Right lobe of liver (tissue), 6 donors: ENCODE results near the gene FLVCR2. TPM values are rescaled to one million over a fixed set of nuclear protein-coding genes. Genes with fewer than 3 reads are reported as not detected.

Experiments used
- ATAC-seq, 4 donors: fragments of 200-7000 bp; cut with Tn5 transposase; one replicate each; pipeline ENCODE4 v1.9.1; 2020; ENCODE audit warnings: mild to moderate bottlenecking in 4 of 4, moderate library complexity in 4 of 4
- DNase-seq, 3 donors: peaks; one replicate each; pipeline ENCODE4 v3.0.0-alpha.2; 2020
- H3K27ac ChIP-seq, 3 donors: fragments of 200-600 bp; one replicate each; pipeline ENCODE4 v1.8.0; 2022
- H3K27me3 ChIP-seq, 2 donors: fragments of 200-600 bp; one replicate each; pipeline ENCODE4 v1.8.0; 2022
- H3K36me3 ChIP-seq, 4 donors: fragments of 200-600 bp; sonication (generic) in 1 of 4; one replicate each; pipeline versions ENCODE4 v1.5.1 to v1.8.0; 2017 to 2022; ENCODE audit warnings: control low read depth in 1 of 4
- H3K4me1 ChIP-seq, 4 donors: fragments of 200-600 bp; sonication (generic) in 1 of 4; one replicate each; pipeline versions ENCODE4 v1.5.1 to v1.8.0; 2017 to 2022; ENCODE audit warnings: control low read depth in 1 of 4
- H3K4me3 ChIP-seq, 3 donors: fragments of 200-600 bp; one replicate each; pipeline ENCODE4 v1.8.0; 2022
- H3K9me3 ChIP-seq, 4 donors: fragments of 200-600 bp; sonication (generic) in 1 of 4; one replicate each; pipeline versions ENCODE4 v1.5.1 to v1.8.0; 2017 to 2022; ENCODE audit warnings: control low read depth in 1 of 4
- CTCF ChIP-seq, 4 donors: fragments of 200-600 bp in 3 of 4; fragments of 450-650 bp in 1 of 4; IDR thresholded peaks; one replicate each; pipeline versions ENCODE4 v1.5.1 to v1.8.0; 2016 to 2022; ENCODE audit warnings: antibody characterized with exemption in 4 of 4, mild to moderate bottlenecking in 2 of 4
- POLR2A ChIP-seq: fragments of 450-650 bp; IDR thresholded peaks from one replicate; pipeline ENCODE4 v1.6.1; 2017; ENCODE audit warnings: antibody characterized with exemption, mild to moderate bottlenecking
- WGBS: methylation state at CpG from one replicate; pipeline ENCODE4 v1.1.6; 2018; ENCODE audit warnings: low coverage, low lambda C conversion rate; ENCODE audit not compliant: insufficient coverage; ENCODE audit errors: missing lambda C conversion rate; 5-methylcytosine and 5-hydroxymethylcytosine counted together
- intact Hi-C, 2 donors: fragments of 100-400 bp; cut with DNase I; formaldehyde crosslinking; loops; one replicate each; pipeline versions ENCODE4 v1.11.2 to v1.14.1; 2022
- total RNA-seq, 6 experiments: library from RNA; depleted of rRNA in 2 of 6; stranded (reverse); fragments of >200 nt in 2 of 6; fragmentation: NEBNext Ultra II Directional in 3 of 6; extraction: Animal tissue kit (Norgen Biotek cat#: 25700) in 3 of 6; gene quantifications; one replicate each; pipeline versions ENCODE4 v1.1.0 to v1.2.4, GENCODE V29; 2016 to 2023
- donor health status: DM: no; HTN: yes; CAD: no.
- donor health status: DM: no; HTN: no; CAD: no.
- donor health status: DM: no; HTN: no; CAD: no.
- donor health status: DM: no; HTN: yes; CAD: no.
- donor health status: DM: no; HTN: yes; CAD: no.

FLVCR2 gene
- total RNA-seq, 6 experiments from 2014 or later: 17.0 to 42.8 (median 27.8) TPM

- DNase-seq (no peak), ATAC-seq (no peak)
- intact Hi-C loops: no loop called here
- no peak overlapping the region for H3K4me3 ChIP-seq
- TF ChIP-seq CTCF (IDR thresholded peaks at IDR 0.05) (no peak), POLR2A (no peak)
- no peak overlapping the region for H3K27ac ChIP-seq
- no peaks in the 10 kb centered on the region for H3K27me3 ChIP-seq
- 75% methylated on average over 4 of the region's 4 CpGs for WGBS
- H3K9me3 ChIP-seq: no peaks in the 10 kb centered on the region
- H3K36me3 ChIP-seq: no peaks in the 10 kb centered on the region
- H3K4me1 ChIP-seq: no peaks in the 10 kb centered on the region
Measured at GRCh38 chr14:75609116-75609515, 30.7 kb downstream of the FLVCR2 start.

- intact Hi-C loops: no loop called here
- ATAC-seq (peak; percentile 22 to 50 (median 45)), DNase-seq (no peak)
- H3K36me3 ChIP-seq: no peaks in the 10 kb centered on the region
- no peak overlapping the region for H3K4me3 ChIP-seq
- no peak for TF ChIP-seq CTCF (IDR thresholded peaks at IDR 0.05)
- TF ChIP-seq POLR2A: no peak
- 70% methylated on average over 9 of the region's 9 CpGs for WGBS
- no peak overlapping the region for H3K27ac ChIP-seq
- H3K4me1 ChIP-seq: no peaks in the 10 kb centered on the region
- no peaks in the 10 kb centered on the region for H3K9me3 ChIP-seq
- no peaks in the 10 kb centered on the region for H3K27me3 ChIP-seq
Measured at GRCh38 chr14:75609606-75610475, 31.4 kb downstream of the FLVCR2 start.

- 61% methylated on average over 4 of the region's 4 CpGs for WGBS
- Histone ChIP-seq H3K4me3 (no peak overlapping the region), H3K27ac (no peak overlapping the region), H3K36me3 (no peaks in the 10 kb centered on the region), H3K27me3 (no peaks in the 10 kb centered on the region), H3K9me3 (no peaks in the 10 kb centered on the region), H3K4me1 (no peaks in the 10 kb centered on the region)
- intact Hi-C loops: no loop called here
- TF ChIP-seq POLR2A (no peak), CTCF (IDR thresholded peaks at IDR 0.05) (no peak)
- no peak for DNase-seq
- ATAC-seq: no peak
Measured at GRCh38 chr14:75610834-75611233, 32.4 kb downstream of the FLVCR2 start.

GRCh38 chr14:75612157-75612556 lies 33.7 kb downstream of the FLVCR2 start:
- H3K9me3 ChIP-seq: no peaks in the 10 kb centered on the region
- no peaks in the 10 kb centered on the region for H3K4me1 ChIP-seq
- intact Hi-C loops: no loop called here
- ATAC-seq (no peak), DNase-seq (no peak)
- no peak for TF ChIP-seq POLR2A
- TF ChIP-seq CTCF (IDR thresholded peaks at IDR 0.05): no peak
- H3K27me3 ChIP-seq: no peaks in the 10 kb centered on the region
- H3K27ac ChIP-seq: no peak overlapping the region
- no peak overlapping the region for H3K4me3 ChIP-seq
- WGBS: 92% methylated on average over 2 of the region's 4 CpGs
- no peaks in the 10 kb centered on the region for H3K36me3 ChIP-seq
